ENCODE measurements around the gene F9. TPM values are rescaled to one million over a fixed set of nuclear protein-coding genes. Genes with fewer than 3 reads are reported as not detected.

The F9 gene
- total and polyA plus RNA-seq, 5 donors from 2014 or later, result not detected

- no peak overlapping the region for H3K4me3 Mint-ChIP-seq
- Histone ChIP-seq H3K27ac (ENCODE audit: insufficient read depth, low read length, poor library complexity, severe bottlenecking) (no peak overlapping the region), H3K36me3 (ENCODE audit: control insufficient read depth, insufficient read depth, low read length) (no peaks in the 10 kb centered on the region), H3K4me1 (ENCODE audit: control insufficient read depth, insufficient read depth, low read length, poor library complexity, severe bottlenecking) (no peaks in the 10 kb centered on the region), H3K9me3 (ENCODE audit: control insufficient read depth in 2 of 2, low read length in 2 of 2) (no peaks in the 10 kb centered on the region), H3K27me3 (ENCODE audit: control insufficient read depth, insufficient read depth, low read length) (no peaks in the 10 kb centered on the region), H3K4me3 (ENCODE audit: low read depth, low read length) (no peak overlapping the region)
- no peak overlapping the region for H3K27ac Mint-ChIP-seq
- H3K36me3 Mint-ChIP-seq, result no peaks in the 10 kb centered on the region
- no peaks in the 10 kb centered on the region for H3K9me3 Mint-ChIP-seq
- DNase-seq, result no peak
- no peaks in the 10 kb centered on the region for H3K27me3 Mint-ChIP-seq
- H3K4me1 Mint-ChIP-seq, result no peaks in the 10 kb centered on the region
- ATAC-seq (ENCODE audit: low read depth in 2 of 2), result no peak
These were observed 2.3 kb downstream of the F9 start for GRCh38 chrX:139532834-139533233.

- Mint-ChIP-seq H3K9me3 (no peaks in the 10 kb centered on the region), H3K36me3 (no peaks in the 10 kb centered on the region), H3K4me1 (no peaks in the 10 kb centered on the region), H3K27me3 (no peaks in the 10 kb centered on the region), H3K4me3 (no peak overlapping the region), H3K27ac (no peak overlapping the region)
- H3K27me3 ChIP-seq (ENCODE audit: control insufficient read depth, insufficient read depth, low read length), result no peaks in the 10 kb centered on the region
- H3K9me3 ChIP-seq (ENCODE audit: control insufficient read depth in 2 of 2, low read length in 2 of 2), result no peaks in the 10 kb centered on the region
- H3K36me3 ChIP-seq (ENCODE audit: control insufficient read depth, insufficient read depth, low read length), result no peaks in the 10 kb centered on the region
- H3K27ac ChIP-seq (ENCODE audit: insufficient read depth, low read length, poor library complexity, severe bottlenecking), result no peak overlapping the region
- no peaks in the 10 kb centered on the region for H3K4me1 ChIP-seq (ENCODE audit: control insufficient read depth, insufficient read depth, low read length, poor library complexity, severe bottlenecking)
- H3K4me3 ChIP-seq (ENCODE audit: low read depth, low read length), result no peak overlapping the region
- no peak for ATAC-seq (ENCODE audit: low read depth in 2 of 2)
- no peak for DNase-seq
These were observed 2.9 kb downstream of the F9 start for GRCh38 chrX:139533444-139533843.

- H3K9me3 ChIP-seq (ENCODE audit: control insufficient read depth in 2 of 2, low read length in 2 of 2), result no peaks in the 10 kb centered on the region
- H3K4me3 Mint-ChIP-seq, result no peak overlapping the region
- H3K27me3 Mint-ChIP-seq, result no peaks in the 10 kb centered on the region
- H3K9me3 Mint-ChIP-seq, result peaks cover 0 to 1% (median 0%) of the 10 kb centered on the region in 7 donors
- no peaks in the 10 kb centered on the region for H3K27me3 ChIP-seq (ENCODE audit: control insufficient read depth, insufficient read depth, low read length)
- no peaks in the 10 kb centered on the region for H3K4me1 ChIP-seq (ENCODE audit: control insufficient read depth, insufficient read depth, low read length, poor library complexity, severe bottlenecking)
- no peaks in the 10 kb centered on the region for H3K36me3 Mint-ChIP-seq
- H3K36me3 ChIP-seq (ENCODE audit: control insufficient read depth, insufficient read depth, low read length), result no peaks in the 10 kb centered on the region
- H3K27ac ChIP-seq (ENCODE audit: insufficient read depth, low read length, poor library complexity, severe bottlenecking), result no peak overlapping the region
- H3K27ac Mint-ChIP-seq, result no peak overlapping the region
- no peak overlapping the region for H3K4me3 ChIP-seq (ENCODE audit: low read depth, low read length)
- ATAC-seq (ENCODE audit: low read depth in 2 of 2) (no peak), DNase-seq (no peak)
- no peaks in the 10 kb centered on the region for H3K4me1 Mint-ChIP-seq
These were observed 8.6 kb downstream of the F9 start for GRCh38 chrX:139538907-139539790.

- no peak overlapping the region for H3K4me3 ChIP-seq (ENCODE audit: low read depth, low read length)
- Mint-ChIP-seq H3K27me3 (no peaks in the 10 kb centered on the region), H3K27ac (no peak overlapping the region), H3K9me3 (peaks cover 0 to 1% (median 0%) of the 10 kb centered on the region in 7 donors), H3K4me3 (no peak overlapping the region), H3K36me3 (no peaks in the 10 kb centered on the region), H3K4me1 (no peaks in the 10 kb centered on the region)
- no peaks in the 10 kb centered on the region for H3K36me3 ChIP-seq (ENCODE audit: control insufficient read depth, insufficient read depth, low read length)
- ATAC-seq (ENCODE audit: low read depth in 2 of 2), result no peak
- H3K27me3 ChIP-seq (ENCODE audit: control insufficient read depth, insufficient read depth, low read length), result no peaks in the 10 kb centered on the region
- no peaks in the 10 kb centered on the region for H3K4me1 ChIP-seq (ENCODE audit: control insufficient read depth, insufficient read depth, low read length, poor library complexity, severe bottlenecking)
- H3K27ac ChIP-seq (ENCODE audit: insufficient read depth, low read length, poor library complexity, severe bottlenecking), result no peak overlapping the region
- no peak for DNase-seq
- H3K9me3 ChIP-seq (ENCODE audit: control insufficient read depth in 2 of 2, low read length in 2 of 2), result no peaks in the 10 kb centered on the region
These were observed 12.1 kb downstream of the F9 start for GRCh38 chrX:139542652-139543051.

DNA sequence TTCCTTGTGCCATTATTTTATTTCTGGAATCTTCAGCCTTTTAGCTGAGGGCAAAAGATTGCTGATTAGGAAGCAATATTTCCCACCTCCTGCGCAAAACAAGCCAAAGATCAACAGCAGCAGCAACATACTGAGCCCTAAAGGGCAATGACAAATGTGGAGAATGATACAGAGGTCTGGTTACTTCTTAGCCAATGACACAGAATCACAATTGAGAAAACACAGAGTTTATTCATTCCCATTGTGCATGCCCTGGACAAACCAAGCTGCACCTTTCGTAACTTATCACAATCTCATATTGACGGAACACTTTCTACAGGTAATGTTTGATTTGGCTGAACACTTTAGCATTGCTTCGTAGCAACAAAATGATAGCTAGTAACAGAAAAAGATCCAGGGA is 13.4 kb downstream of the F9 start:
- Mint-ChIP-seq H3K4me3 (no peak overlapping the region), H3K27ac (no peak overlapping the region), H3K9me3 (peaks cover 0 to 1% (median 0%) of the 10 kb centered on the region in 7 donors), H3K27me3 (no peaks in the 10 kb centered on the region), H3K36me3 (no peaks in the 10 kb centered on the region), H3K4me1 (no peaks in the 10 kb centered on the region)
- H3K27ac ChIP-seq (ENCODE audit: insufficient read depth, low read length, poor library complexity, severe bottlenecking), result no peak overlapping the region
- no peak overlapping the region for H3K4me3 ChIP-seq (ENCODE audit: low read depth, low read length)
- no peak for ATAC-seq (ENCODE audit: low read depth in 2 of 2)
- H3K36me3 ChIP-seq (ENCODE audit: control insufficient read depth, insufficient read depth, low read length), result no peaks in the 10 kb centered on the region
- no peaks in the 10 kb centered on the region for H3K27me3 ChIP-seq (ENCODE audit: control insufficient read depth, insufficient read depth, low read length)
- H3K4me1 ChIP-seq (ENCODE audit: control insufficient read depth, insufficient read depth, low read length, poor library complexity, severe bottlenecking), result no peaks in the 10 kb centered on the region
- H3K9me3 ChIP-seq (ENCODE audit: control insufficient read depth in 2 of 2, low read length in 2 of 2), result no peaks in the 10 kb centered on the region
- DNase-seq, result no peak

DNA sequence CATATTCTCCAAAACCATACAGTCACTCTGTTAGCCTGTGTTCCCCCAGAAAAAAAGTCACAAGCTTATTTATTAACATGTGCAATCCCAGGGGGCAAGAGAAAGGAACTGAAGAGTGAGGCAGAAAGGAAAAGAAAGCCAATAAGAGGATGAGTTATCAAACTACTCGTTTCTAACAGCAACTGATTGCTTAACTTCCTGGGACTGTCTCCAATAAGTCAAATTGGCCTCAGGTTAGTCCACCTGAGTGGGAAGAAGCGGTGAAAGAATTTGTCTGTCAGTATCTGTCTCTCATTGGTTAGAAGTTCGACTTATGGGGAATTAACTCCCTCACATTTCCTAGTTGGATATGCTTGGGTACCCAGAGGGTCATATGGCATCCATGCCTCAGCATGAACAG is 14.1 kb downstream of the F9 start:
- Mint-ChIP-seq H3K4me3 (no peak overlapping the region), H3K4me1 (no peaks in the 10 kb centered on the region), H3K36me3 (no peaks in the 10 kb centered on the region), H3K27ac (no peak overlapping the region), H3K27me3 (no peaks in the 10 kb centered on the region), H3K9me3 (peaks cover 0 to 1% (median 0%) of the 10 kb centered on the region in 7 donors)
- H3K4me1 ChIP-seq (ENCODE audit: control insufficient read depth, insufficient read depth, low read length, poor library complexity, severe bottlenecking), result no peaks in the 10 kb centered on the region
- H3K27me3 ChIP-seq (ENCODE audit: control insufficient read depth, insufficient read depth, low read length), result no peaks in the 10 kb centered on the region
- ATAC-seq (ENCODE audit: low read depth in 2 of 2) (no peak), DNase-seq (no peak)
- no peaks in the 10 kb centered on the region for H3K9me3 ChIP-seq (ENCODE audit: control insufficient read depth in 2 of 2, low read length in 2 of 2)
- no peak overlapping the region for H3K4me3 ChIP-seq (ENCODE audit: low read depth, low read length)
- no peak overlapping the region for H3K27ac ChIP-seq (ENCODE audit: insufficient read depth, low read length, poor library complexity, severe bottlenecking)
- no peaks in the 10 kb centered on the region for H3K36me3 ChIP-seq (ENCODE audit: control insufficient read depth, insufficient read depth, low read length)

- Histone ChIP-seq H3K36me3 (ENCODE audit: control insufficient read depth, insufficient read depth, low read length) (no peaks in the 10 kb centered on the region), H3K27ac (ENCODE audit: insufficient read depth, low read length, poor library complexity, severe bottlenecking) (no peak overlapping the region), H3K9me3 (ENCODE audit: control insufficient read depth in 2 of 2, low read length in 2 of 2) (no peaks in the 10 kb centered on the region), H3K27me3 (ENCODE audit: control insufficient read depth, insufficient read depth, low read length) (no peaks in the 10 kb centered on the region), H3K4me1 (ENCODE audit: control insufficient read depth, insufficient read depth, low read length, poor library complexity, severe bottlenecking) (no peaks in the 10 kb centered on the region), H3K4me3 (ENCODE audit: low read depth, low read length) (no peak overlapping the region)
- DNase-seq (no peak), ATAC-seq (ENCODE audit: low read depth in 2 of 2) (no peak)
- peaks cover 0 to 2% (median 0%) of the 10 kb centered on the region in 4 donors for H3K4me1 Mint-ChIP-seq
- H3K9me3 Mint-ChIP-seq, result no peaks in the 10 kb centered on the region
- no peak overlapping the region for H3K4me3 Mint-ChIP-seq
- H3K27ac Mint-ChIP-seq, result no peak overlapping the region
- no peaks in the 10 kb centered on the region for H3K27me3 Mint-ChIP-seq
- H3K36me3 Mint-ChIP-seq, result no peaks in the 10 kb centered on the region
These were observed 23.8 kb downstream of the F9 start for GRCh38 chrX:139554376-139554775.

Measured in CD4-positive, CD25-positive, alpha-beta regulatory T cell (primary cell).